HUES48 (cell line): Measurements from ENCODE around the gene SEMA6A.
"Not testable (repeated sequence)": the region's sequence is repeated elsewhere in the genome, so short reads cannot be mapped to it uniquely, and the experiment has no call there.

Experiments
- H3K27ac ChIP-seq: one replicate; pipeline ENCODE4 v1.7.0; 2013; ENCODE audit warnings: low read depth, low read length, inconsistent platforms
- H3K27me3 ChIP-seq: 2 replicates; pipeline ENCODE4 v1.6.1; 2013; ENCODE audit warnings: mild to moderate bottlenecking, low read length; ENCODE audit not compliant: control insufficient read depth, insufficient read depth
- H3K36me3 ChIP-seq: 2 replicates; pipeline ENCODE4 v1.6.1; 2013; ENCODE audit warnings: low read length; ENCODE audit not compliant: control insufficient read depth, insufficient read depth
- H3K4me1 ChIP-seq: 2 replicates; pipeline ENCODE4 v1.6.1; 2013; ENCODE audit warnings: mild to moderate bottlenecking, low read length; ENCODE audit not compliant: control insufficient read depth, insufficient read depth
- H3K4me3 ChIP-seq: 2 replicates; pipeline ENCODE4 v1.5.1; 2013; ENCODE audit warnings: mild to moderate bottlenecking, low read depth, low read length
- H3K9ac ChIP-seq: 2 replicates; pipeline ENCODE4 v1.6.1; 2013; ENCODE audit warnings: mild to moderate bottlenecking, low read depth, low read length, moderate library complexity
- H3K9me3 ChIP-seq: 2 replicates; pipeline ENCODE4 v1.6.1; 2013; ENCODE audit warnings: low read length; ENCODE audit not compliant: control insufficient read depth, insufficient read depth

SEMA6A gene

GRCh38 chr5:116531635-116532034 is 43.0 kb downstream of the SEMA6A start:
- no peaks in the 10 kb centered on the region for H3K27me3 ChIP-seq
- H3K9ac ChIP-seq, result no peak overlapping the region
- peak overlapping the region; percentile 45 for H3K27ac ChIP-seq
- H3K9me3 ChIP-seq, result no peaks in the 10 kb centered on the region
- peaks cover 15% of the 10 kb centered on the region; the same call in 1 of the 2 replicates for H3K36me3 ChIP-seq
- H3K4me1 ChIP-seq, result peaks cover 96% of the 10 kb centered on the region
- no peak overlapping the region for H3K4me3 ChIP-seq

- Histone ChIP-seq H3K4me1 (peaks cover 97% of the 10 kb centered on the region), H3K27me3 (no peaks in the 10 kb centered on the region), H3K4me3 (no peak overlapping the region)
These were observed 43.5 kb downstream of the SEMA6A start for GRCh38 chr5:116531117-116531516.

GRCh38 chr5:116530276-116530675 is 44.3 kb downstream of the SEMA6A start:
- Histone ChIP-seq H3K27me3 (no peaks in the 10 kb centered on the region), H3K4me1 (peaks cover 97% of the 10 kb centered on the region), H3K4me3 (no peak overlapping the region), H3K36me3 (peaks cover 3% of the 10 kb centered on the region; the same call in 1 of the 2 replicates), H3K9ac (no peak overlapping the region), H3K27ac (no peak overlapping the region), H3K9me3 (no peaks in the 10 kb centered on the region)

More at GRCh38 chr5:116531117-116531516, 43.5 kb downstream of the SEMA6A start:
- Histone ChIP-seq H3K27ac (peak overlapping the region; percentile 45), H3K9me3 (no peaks in the 10 kb centered on the region), H3K36me3 (peaks cover 11% of the 10 kb centered on the region; the same call in 1 of the 2 replicates), H3K9ac (no peak overlapping the region)

- Histone ChIP-seq H3K9me3 (no peaks in the 10 kb centered on the region), H3K4me3 (no peak overlapping the region), H3K36me3 (no peaks in the 10 kb centered on the region), H3K4me1 (peaks cover 95% of the 10 kb centered on the region), H3K9ac (no peak overlapping the region), H3K27ac (no peak overlapping the region), H3K27me3 (no peaks in the 10 kb centered on the region)
These were observed 45.0 kb downstream of the SEMA6A start for GRCh38 chr5:116529615-116530014.

- H3K9me3 ChIP-seq, result no peaks in the 10 kb centered on the region
- no peak overlapping the region for H3K4me3 ChIP-seq
- H3K4me1 ChIP-seq, result peaks cover 93% of the 10 kb centered on the region
- no peaks in the 10 kb centered on the region for H3K36me3 ChIP-seq
- no peak overlapping the region for H3K9ac ChIP-seq
- H3K27me3 ChIP-seq, result no peaks in the 10 kb centered on the region
- H3K27ac ChIP-seq, result peak overlapping the region; percentile 11
These were observed 45.9 kb downstream of the SEMA6A start for GRCh38 chr5:116528519-116529234.

GRCh38 chr5:116527582-116527981 is 47.0 kb downstream of the SEMA6A start:
- Histone ChIP-seq H3K4me3 (no peak overlapping the region), H3K27ac (no peak overlapping the region), H3K4me1 (peaks cover 83% of the 10 kb centered on the region), H3K9ac (no peak overlapping the region), H3K36me3 (no peaks in the 10 kb centered on the region), H3K9me3 (no peaks in the 10 kb centered on the region), H3K27me3 (no peaks in the 10 kb centered on the region)

- no peak overlapping the region for H3K27ac ChIP-seq
- H3K9ac ChIP-seq, result no peak overlapping the region
- H3K4me3 ChIP-seq, result no peak overlapping the region
- H3K27me3 ChIP-seq, result no peaks in the 10 kb centered on the region
- no peaks in the 10 kb centered on the region for H3K36me3 ChIP-seq
- H3K4me1 ChIP-seq, result peaks cover 82% of the 10 kb centered on the region
- no peaks in the 10 kb centered on the region for H3K9me3 ChIP-seq
These were observed 48.9 kb downstream of the SEMA6A start for GRCh38 chr5:116525674-116526073.

GRCh38 chr5:116524966-116525365 is 49.7 kb downstream of the SEMA6A start:
- H3K9me3 ChIP-seq, result no peaks in the 10 kb centered on the region
- no peaks in the 10 kb centered on the region for H3K27me3 ChIP-seq
- H3K36me3 ChIP-seq, result no peaks in the 10 kb centered on the region
- no peak overlapping the region for H3K9ac ChIP-seq
- no peak overlapping the region for H3K27ac ChIP-seq
- no peak overlapping the region for H3K4me3 ChIP-seq
- H3K4me1 ChIP-seq, result peaks cover 77% of the 10 kb centered on the region

GRCh38 chr5:116524051-116524904 is 50.3 kb downstream of the SEMA6A start:
- peaks cover 77% of the 10 kb centered on the region for H3K4me1 ChIP-seq
- H3K27ac ChIP-seq, result no peak overlapping the region
- H3K27me3 ChIP-seq, result no peaks in the 10 kb centered on the region
- H3K36me3 ChIP-seq, result no peaks in the 10 kb centered on the region
- H3K9ac ChIP-seq, result no peak overlapping the region
- H3K4me3 ChIP-seq, result no peak overlapping the region
- no peaks in the 10 kb centered on the region for H3K9me3 ChIP-seq

- not testable (repeated sequence) for H3K9me3 ChIP-seq, H3K4me3 ChIP-seq, H3K27ac ChIP-seq, H3K9ac ChIP-seq, H3K36me3 ChIP-seq, H3K27me3 ChIP-seq
- H3K4me1 ChIP-seq, result peaks cover 76% of the 10 kb centered on the region
These were observed 51.4 kb downstream of the SEMA6A start for GRCh38 chr5:116523182-116523581.
